GM18519 (cell line): ENCODE results near the gene RYR1.
"Not testable (repeated sequence)": the region's sequence is repeated elsewhere in the genome, so short reads cannot be mapped to it uniquely, and the experiment has no call there.

ENCODE experiments used
- ATAC-seq: cut with Tn5 transposase; IDR thresholded peaks from one replicate; pipeline ENCODE4 v1.9.1; 2021; ENCODE audit warnings: mild to moderate bottlenecking, moderate library complexity; ENCODE audit not compliant: unreplicated experiment, low FRiP score

Gene RYR1

GRCh38 chr19:38631301-38631700 is 197.8 kb downstream of the RYR1 start:
- not testable (repeated sequence) for ATAC-seq

GRCh38 chr19:38631811-38632475 is 198.5 kb downstream of the RYR1 start:
- ATAC-seq = not testable (repeated sequence)

GRCh38 chr19:38632476-38633213 is 199.2 kb downstream of the RYR1 start:
- ATAC-seq = no peak

GRCh38 chr19:38634757-38635482 is 201.4 kb downstream of the RYR1 start:
- ATAC-seq = no peak

- ATAC-seq = no peak
Observed at GRCh38 chr19:38635483-38636399, 202.2 kb downstream of the RYR1 start.
